HEK293 (cell line): ENCODE data around the gene FXYD2.

ENCODE experiments used
- CTCF ChIA-PET: fragments of 350-600 bp; formaldehyde crosslinking; extraction: SDS; loops from one replicate; lab custom pipeline; 2021; ENCODE audit warnings: antibody characterized with exemption; lab: Yijun Ruan, JAX
- POLR2A ChIA-PET: fragments of 300-600 bp; formaldehyde crosslinking; extraction: SDS; loops from one replicate; lab custom pipeline; 2020; ENCODE audit warnings: antibody characterized with exemption, inconsistent platforms; lab: Yijun Ruan, JAX
- H3K27ac ChIP-seq: fragments of 200-500 bp; sonication (Bioruptor generic); 2 replicates; pipeline ENCODE4 v1.5.1; 2014; ENCODE audit warnings: low read depth, low read length, control low read depth, inconsistent platforms; ENCODE audit errors: extremely low read depth
- H3K36me3 ChIP-seq, 2 experiments: fragments of 200-500 bp in 1 of 2; sonication (Bioruptor generic) in 1 of 2; 1 replicate in 1 of 2; 2 replicates in 1 of 2; pipeline ENCODE4 v1.5.1; 2014 to 2017; ENCODE audit warnings: inconsistent platforms in 2 of 2, low read length in 2 of 2; ENCODE audit not compliant: control insufficient read depth in 2 of 2, insufficient read depth in 1 of 2
- H3K4me1 ChIP-seq: fragments of 200-500 bp; sonication (Bioruptor generic); 2 replicates; pipeline ENCODE4 v1.5.1; 2014; ENCODE audit warnings: mild to moderate bottlenecking, low read length, inconsistent platforms; ENCODE audit not compliant: control insufficient read depth, insufficient read depth
- H3K4me3 ChIP-seq: 2 replicates; pipeline ENCODE4 v1.5.1; 2011; ENCODE audit warnings: low read depth, mild to moderate bottlenecking, control low read depth, low read length, moderate library complexity
- H3K9me3 ChIP-seq: fragments of 200-500 bp; sonication (Bioruptor generic); 2 replicates; pipeline ENCODE4 v1.5.1; 2014; ENCODE audit warnings: low read depth, low read length, inconsistent platforms; ENCODE audit not compliant: control insufficient read depth, insufficient read depth
- MEIS1 ChIP-seq: sonication (generic); formaldehyde crosslinking; IDR thresholded peaks from 2 replicates; pipeline ENCODE4 v1.8.1; 2022; ENCODE audit warnings: missing genetic modification reagents, mild to moderate bottlenecking, borderline replicate concordance
- REST ChIP-seq: fragments of 450-650 bp; formaldehyde crosslinking; IDR thresholded peaks from 2 replicates; pipeline ENCODE4 v1.5.1; 2016; ENCODE audit warnings: missing biosample characterization, missing genetic modification characterization
- SP3 ChIP-seq: fragments of 450-650 bp; formaldehyde crosslinking; IDR thresholded peaks from 2 replicates; pipeline ENCODE4 v1.5.1; 2016; ENCODE audit warnings: missing biosample characterization, missing genetic modification characterization
- YY1 ChIP-seq: fragments of 450-650 bp; formaldehyde crosslinking; IDR thresholded peaks from 2 replicates; pipeline ENCODE4 v1.5.1; 2018; ENCODE audit warnings: missing biosample characterization, missing genetic modification characterization
- ZBTB10 ChIP-seq: fragments of 450-650 bp; formaldehyde crosslinking; IDR thresholded peaks from 2 replicates; pipeline ENCODE4 v1.5.1; 2016; ENCODE audit warnings: missing biosample characterization, missing genetic modification characterization
- ZNF121 ChIP-seq: fragments of 450-650 bp; formaldehyde crosslinking; IDR thresholded peaks from 2 replicates; pipeline ENCODE4 v1.5.1; 2016; ENCODE audit warnings: missing biosample characterization, missing genetic modification characterization
- ZNF175 ChIP-seq: fragments of 450-650 bp; formaldehyde crosslinking; IDR thresholded peaks from 2 replicates; pipeline ENCODE4 v1.5.1; 2016; ENCODE audit warnings: missing biosample characterization, missing genetic modification characterization
- ZNF202 ChIP-seq: fragments of 450-650 bp; formaldehyde crosslinking; IDR thresholded peaks from 2 replicates; pipeline ENCODE4 v1.5.1; 2016; ENCODE audit warnings: missing biosample characterization, missing genetic modification characterization, borderline replicate concordance
- ZNF324 ChIP-seq: fragments of 450-650 bp; formaldehyde crosslinking; IDR thresholded peaks from 2 replicates; pipeline ENCODE4 v1.5.1; 2016; ENCODE audit warnings: missing biosample characterization, missing genetic modification characterization
- ZNF354C ChIP-seq: fragments of 450-650 bp; formaldehyde crosslinking; IDR thresholded peaks from 2 replicates; pipeline ENCODE4 v1.5.1; 2016; ENCODE audit warnings: missing biosample characterization, missing genetic modification characterization, low read depth, borderline replicate concordance
- ZNF398 ChIP-seq: fragments of 450-650 bp; formaldehyde crosslinking; IDR thresholded peaks from 2 replicates; pipeline ENCODE4 v1.5.1; 2017; ENCODE audit warnings: missing biosample characterization, missing genetic modification characterization
- ZNF416 ChIP-seq: fragments of 450-650 bp; formaldehyde crosslinking; IDR thresholded peaks from 2 replicates; pipeline ENCODE4 v1.5.1; 2016; ENCODE audit warnings: missing biosample characterization, missing genetic modification characterization
- ZNF426 ChIP-seq: fragments of 450-650 bp; formaldehyde crosslinking; IDR thresholded peaks from 2 replicates; pipeline ENCODE4 v1.5.1; 2017; ENCODE audit warnings: missing biosample characterization, missing genetic modification characterization, mild to moderate bottlenecking, inconsistent platforms, moderate library complexity
- ZNF549 ChIP-seq: fragments of 450-650 bp; IDR thresholded peaks from 2 replicates; pipeline ENCODE4 v1.5.1; 2018; ENCODE audit warnings: missing biosample characterization, missing genetic modification characterization, mild to moderate bottlenecking, inconsistent platforms, moderate library complexity
- ZNF629 ChIP-seq: fragments of 450-650 bp; formaldehyde crosslinking; IDR thresholded peaks from 2 replicates; pipeline ENCODE4 v1.5.1; 2017; ENCODE audit warnings: missing biosample characterization, missing genetic modification characterization
- ZNF791 ChIP-seq: fragments of 450-650 bp; formaldehyde crosslinking; IDR thresholded peaks from 2 replicates; pipeline ENCODE4 v1.5.1; 2016; ENCODE audit warnings: missing biosample characterization, missing genetic modification characterization
- ZNF792 ChIP-seq: fragments of 450-650 bp; formaldehyde crosslinking; IDR thresholded peaks from 2 replicates; pipeline ENCODE4 v1.5.1; 2016; ENCODE audit warnings: missing biosample characterization, missing genetic modification characterization
- ZNF837 ChIP-seq: fragments of 450-650 bp; formaldehyde crosslinking; IDR thresholded peaks from 2 replicates; pipeline ENCODE4 v1.5.1; 2016; ENCODE audit warnings: missing biosample characterization, missing genetic modification characterization
- ZSCAN30 ChIP-seq: fragments of 450-650 bp; IDR thresholded peaks from 2 replicates; pipeline ENCODE4 v1.5.1; 2018; ENCODE audit warnings: missing biosample characterization, mild to moderate bottlenecking, missing genetic modification characterization, moderate library complexity
- TF ChIP-seq, protein P1 (sequence below): fragments of 450-650 bp; formaldehyde crosslinking; IDR thresholded peaks from 2 replicates; pipeline ENCODE4 v1.5.1; 2016; ENCODE audit warnings: missing biosample characterization, missing genetic modification characterization
- TF ChIP-seq, protein P2 (sequence below): fragments of 450-650 bp; formaldehyde crosslinking; IDR thresholded peaks from 2 replicates; pipeline ENCODE4 v1.5.1; 2016; ENCODE audit warnings: missing biosample characterization, missing genetic modification characterization
- TF ChIP-seq, protein P3 (sequence below): fragments of 450-650 bp; formaldehyde crosslinking; IDR thresholded peaks from 2 replicates; pipeline ENCODE4 v1.5.1; 2016; ENCODE audit warnings: missing biosample characterization, missing genetic modification characterization

Gene FXYD2

GRCh38 chr11:117859061-117859460 is 34.5 kb upstream of the FXYD2 start:
- no peaks in the 10 kb centered on the region for H3K36me3 ChIP-seq
- TF ChIP-seq ZNF426 (tag by site-specific recombination) (no peak), ZNF398 (tag by site-specific recombination) (no peak), ZNF202 (tag by site-specific recombination) (no peak), MEIS1 (CRISPR knock-in tag) (no peak), REST (tag by site-specific recombination) (no peak), ZNF629 (tag by site-specific recombination) (no peak), ZNF791 (tag by site-specific recombination) (no peak), ZNF121 (tag by site-specific recombination) (no peak)
- TF ChIP-seq, protein P1, sequence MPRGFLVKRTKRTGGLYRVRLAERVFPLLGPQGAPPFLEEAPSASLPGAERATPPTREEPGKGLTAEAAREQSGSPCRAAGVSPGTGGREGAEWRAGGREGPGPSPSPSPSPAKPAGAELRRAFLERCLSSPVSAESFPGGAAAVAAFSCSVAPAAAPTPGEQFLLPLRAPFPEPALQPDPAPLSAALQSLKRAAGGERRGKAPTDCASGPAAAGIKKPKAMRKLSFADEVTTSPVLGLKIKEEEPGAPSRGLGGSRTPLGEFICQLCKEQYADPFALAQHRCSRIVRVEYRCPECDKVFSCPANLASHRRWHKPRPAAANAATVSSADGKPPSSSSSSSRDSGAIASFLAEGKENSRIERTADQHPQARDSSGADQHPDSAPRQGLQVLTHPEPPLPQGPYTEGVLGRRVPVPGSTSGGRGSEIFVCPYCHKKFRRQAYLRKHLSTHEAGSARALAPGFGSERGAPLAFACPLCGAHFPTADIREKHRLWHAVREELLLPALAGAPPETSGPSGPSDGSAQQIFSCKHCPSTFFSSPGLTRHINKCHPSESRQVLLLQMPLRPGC (tag by site-specific recombination), result no peak
- TF ChIP-seq, protein P2, sequence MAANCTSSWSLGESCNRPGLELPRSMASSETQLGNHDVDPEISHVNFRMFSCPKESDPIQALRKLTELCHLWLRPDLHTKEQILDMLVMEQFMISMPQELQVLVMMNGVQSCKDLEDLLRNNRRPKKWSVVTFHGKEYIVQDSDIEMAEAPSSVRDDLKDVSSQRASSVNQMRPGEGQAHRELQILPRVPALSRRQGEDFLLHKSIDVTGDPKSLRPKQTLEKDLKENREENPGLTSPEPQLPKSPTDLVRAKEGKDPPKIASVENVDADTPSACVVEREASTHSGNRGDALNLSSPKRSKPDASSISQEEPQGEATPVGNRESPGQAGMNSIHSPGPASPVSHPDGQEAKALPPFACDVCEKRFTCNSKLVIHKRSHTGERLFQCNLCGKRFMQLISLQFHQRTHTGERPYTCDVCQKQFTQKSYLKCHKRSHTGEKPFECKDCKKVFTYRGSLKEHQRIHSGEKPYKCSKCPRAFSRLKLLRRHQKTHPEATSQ (tag by site-specific recombination), result no peak
- no peak overlapping the region for H3K4me3 ChIP-seq
- POLR2A ChIA-PET, result no interaction called here
- H3K9me3 ChIP-seq, result no peaks in the 10 kb centered on the region
- CTCF ChIA-PET, result no interaction called here
- H3K4me1 ChIP-seq, result peaks cover 4% of the 10 kb centered on the region
- no peak overlapping the region for H3K27ac ChIP-seq

- no peak overlapping the region for H3K4me3 ChIP-seq
- H3K36me3 ChIP-seq, result no peaks in the 10 kb centered on the region
- H3K9me3 ChIP-seq, result no peaks in the 10 kb centered on the region
- H3K27ac ChIP-seq, result no peak overlapping the region
- CTCF ChIA-PET, result interaction anchor here (1.0 kb wide), 1 partner anchor 89 kb away, joined by 4 read pairs; no protein-coding TSS in a partner anchor
- peaks cover 4% of the 10 kb centered on the region for H3K4me1 ChIP-seq
- POLR2A ChIA-PET, result no interaction called here
- TF ChIP-seq ZNF354C (tag by site-specific recombination), result no peak
- TF ChIP-seq ZNF416 (tag by site-specific recombination), result no peak
- TF ChIP-seq ZNF549 (tag by site-specific recombination), result no peak
- TF ChIP-seq YY1 (tag by site-specific recombination), result no peak
- TF ChIP-seq ZNF121 (tag by site-specific recombination), result no peak
- TF ChIP-seq ZNF324, result no peak
- no peak for TF ChIP-seq ZBTB10 (tag by site-specific recombination)
- no peak for TF ChIP-seq ZSCAN30 (tag by site-specific recombination)
- no peak for TF ChIP-seq SP3 (tag by site-specific recombination)
- no peak for TF ChIP-seq ZNF175 (tag by site-specific recombination)
- no peak for TF ChIP-seq ZNF792 (tag by site-specific recombination)
- TF ChIP-seq, protein P3, sequence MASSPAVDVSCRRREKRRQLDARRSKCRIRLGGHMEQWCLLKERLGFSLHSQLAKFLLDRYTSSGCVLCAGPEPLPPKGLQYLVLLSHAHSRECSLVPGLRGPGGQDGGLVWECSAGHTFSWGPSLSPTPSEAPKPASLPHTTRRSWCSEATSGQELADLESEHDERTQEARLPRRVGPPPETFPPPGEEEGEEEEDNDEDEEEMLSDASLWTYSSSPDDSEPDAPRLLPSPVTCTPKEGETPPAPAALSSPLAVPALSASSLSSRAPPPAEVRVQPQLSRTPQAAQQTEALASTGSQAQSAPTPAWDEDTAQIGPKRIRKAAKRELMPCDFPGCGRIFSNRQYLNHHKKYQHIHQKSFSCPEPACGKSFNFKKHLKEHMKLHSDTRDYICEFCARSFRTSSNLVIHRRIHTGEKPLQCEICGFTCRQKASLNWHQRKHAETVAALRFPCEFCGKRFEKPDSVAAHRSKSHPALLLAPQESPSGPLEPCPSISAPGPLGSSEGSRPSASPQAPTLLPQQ (tag by site-specific recombination), result no peak
- no peak for TF ChIP-seq ZNF837 (tag by site-specific recombination)
Observed at GRCh38 chr11:117857734-117858414, 33.3 kb upstream of the FXYD2 start.
